ENCODE results near the gene KDM1A.

DNA sequence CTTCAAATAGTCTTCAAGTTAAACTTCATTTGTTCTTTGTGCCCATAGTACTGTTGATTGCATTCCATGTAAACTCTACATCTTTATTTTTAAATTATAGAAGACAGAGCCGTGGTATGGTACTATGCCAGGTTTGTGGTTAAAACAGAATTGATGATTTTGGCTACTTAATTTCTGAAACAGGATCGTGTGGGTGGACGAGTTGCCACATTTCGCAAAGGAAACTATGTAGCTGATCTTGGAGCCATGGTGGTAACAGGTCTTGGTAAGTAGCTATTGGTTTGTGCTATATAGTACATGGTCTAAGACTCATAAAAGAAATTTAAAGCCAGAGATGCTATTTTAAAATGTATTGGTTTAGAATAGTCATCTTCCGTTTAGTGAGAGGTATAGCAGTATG, 38.0 kb downstream of the KDM1A start:
- TF ChIP-seq, protein P1, sequence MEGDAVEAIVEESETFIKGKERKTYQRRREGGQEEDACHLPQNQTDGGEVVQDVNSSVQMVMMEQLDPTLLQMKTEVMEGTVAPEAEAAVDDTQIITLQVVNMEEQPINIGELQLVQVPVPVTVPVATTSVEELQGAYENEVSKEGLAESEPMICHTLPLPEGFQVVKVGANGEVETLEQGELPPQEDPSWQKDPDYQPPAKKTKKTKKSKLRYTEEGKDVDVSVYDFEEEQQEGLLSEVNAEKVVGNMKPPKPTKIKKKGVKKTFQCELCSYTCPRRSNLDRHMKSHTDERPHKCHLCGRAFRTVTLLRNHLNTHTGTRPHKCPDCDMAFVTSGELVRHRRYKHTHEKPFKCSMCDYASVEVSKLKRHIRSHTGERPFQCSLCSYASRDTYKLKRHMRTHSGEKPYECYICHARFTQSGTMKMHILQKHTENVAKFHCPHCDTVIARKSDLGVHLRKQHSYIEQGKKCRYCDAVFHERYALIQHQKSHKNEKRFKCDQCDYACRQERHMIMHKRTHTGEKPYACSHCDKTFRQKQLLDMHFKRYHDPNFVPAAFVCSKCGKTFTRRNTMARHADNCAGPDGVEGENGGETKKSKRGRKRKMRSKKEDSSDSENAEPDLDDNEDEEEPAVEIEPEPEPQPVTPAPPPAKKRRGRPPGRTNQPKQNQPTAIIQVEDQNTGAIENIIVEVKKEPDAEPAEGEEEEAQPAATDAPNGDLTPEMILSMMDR (IDR thresholded peaks at IDR 0.05): no peak
- no peak for TF ChIP-seq POLR2A (IDR thresholded peaks at IDR 0.05)
- TF ChIP-seq EP300 (IDR thresholded peaks at IDR 0.05): no peak

Measured in tibial nerve (tissue), 4 donors.